ENCODE results near the gene BMPR1A.
A peak's percentile ranks its signal among the peaks of the same experiment; 100 is the strongest.
"Not testable (repeated sequence)": the region's sequence is repeated elsewhere in the genome, so short reads cannot be mapped to it uniquely, and the experiment has no call there.

BMPR1A gene

DNA sequence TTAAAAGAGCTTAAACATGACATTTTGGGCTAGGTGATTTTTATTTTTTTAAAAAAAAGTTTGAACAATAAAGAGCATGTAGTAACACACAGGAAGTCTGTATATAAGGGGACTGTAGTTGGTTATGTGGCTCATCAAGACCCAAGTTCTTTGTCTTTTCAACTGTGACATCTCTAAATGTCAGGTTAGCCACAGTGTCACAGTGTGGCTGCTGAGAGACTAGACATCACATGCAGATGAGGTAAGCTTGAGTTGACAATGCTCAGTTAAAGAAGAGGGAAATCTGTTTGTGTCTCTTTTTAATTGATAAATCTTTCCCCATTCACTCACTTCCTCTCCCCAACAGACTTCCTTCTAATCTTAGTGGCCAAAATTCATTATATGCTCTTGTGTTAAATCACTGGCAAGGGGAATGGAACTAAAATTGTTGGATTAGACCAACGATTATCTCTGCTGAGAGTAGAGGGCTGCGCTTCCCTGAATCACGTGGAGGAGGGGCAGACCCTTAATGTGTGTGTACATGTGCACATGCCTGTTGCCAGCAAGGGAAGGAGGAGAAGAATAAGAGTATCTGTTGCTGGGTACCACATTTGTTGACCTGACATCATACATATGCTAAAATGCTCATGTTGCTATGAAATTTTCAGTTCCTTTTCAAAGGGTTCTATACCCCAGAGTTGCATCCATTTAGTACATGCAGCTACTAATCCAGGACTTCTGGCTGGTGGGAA, 122.7 kb downstream of the BMPR1A start:
- DNase-seq (ENCODE audit: low read depth in 3 of 3): no peak

DNA sequence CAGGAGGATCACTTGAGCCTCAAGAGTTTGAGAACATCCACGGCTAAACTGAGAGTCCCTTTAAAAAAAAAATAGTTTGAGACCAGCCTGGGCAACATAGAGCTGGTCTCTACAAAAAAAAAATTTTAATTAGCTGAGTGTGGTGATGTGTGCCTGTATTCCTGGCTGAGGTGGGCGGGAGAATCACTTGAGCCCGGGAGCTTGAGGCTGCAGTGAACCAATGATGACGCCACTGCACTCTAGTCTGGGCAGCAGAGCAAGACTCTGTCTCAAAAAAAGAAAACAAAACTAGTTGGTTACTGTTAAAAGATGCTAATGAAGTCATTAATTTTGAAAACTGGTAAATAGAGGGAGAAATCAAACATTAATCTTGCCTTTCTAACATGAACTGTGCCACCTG, 124.6 kb downstream of the BMPR1A start:
- DNase-seq (ENCODE audit: low read depth in 3 of 3): no peak

DNA sequence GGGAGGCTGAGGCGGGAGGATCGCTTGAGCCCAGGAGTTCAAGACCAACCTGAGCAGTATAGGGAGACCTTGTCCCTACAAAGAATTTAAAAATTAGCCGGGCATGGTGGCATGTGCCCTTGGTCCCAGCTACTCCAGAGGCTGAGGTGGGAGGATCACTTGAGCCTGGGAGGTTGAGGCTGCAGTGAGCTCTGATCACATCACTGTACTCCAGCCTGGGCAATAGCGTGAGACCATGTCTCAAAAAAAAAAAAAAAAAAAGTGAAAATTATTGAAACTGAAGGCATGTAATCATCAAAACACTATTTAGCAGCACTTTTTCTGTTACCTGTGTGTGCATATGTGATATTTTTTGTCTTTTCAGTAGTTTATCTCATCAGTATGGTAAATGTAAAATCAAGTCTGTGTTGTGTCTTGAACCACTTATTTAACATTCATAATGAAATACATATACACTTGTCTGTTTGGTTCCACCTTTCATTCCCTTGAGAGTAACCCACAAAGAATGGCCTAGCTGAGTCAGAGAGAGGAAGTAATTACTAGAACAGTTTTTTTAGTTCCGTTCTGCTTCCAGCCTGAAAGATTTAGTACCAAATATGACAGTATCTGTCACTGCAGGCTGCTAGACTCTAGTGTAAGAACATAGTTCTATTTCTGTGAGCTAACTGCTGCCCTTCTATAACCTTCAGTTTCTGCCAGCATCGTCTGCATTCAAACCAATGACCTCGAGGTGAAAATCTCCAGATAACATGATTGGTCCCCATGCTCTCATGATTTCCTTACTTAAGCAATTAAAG, 132.4 kb downstream of the BMPR1A start:
- no peak for DNase-seq (ENCODE audit: low read depth in 3 of 3)

DNA sequence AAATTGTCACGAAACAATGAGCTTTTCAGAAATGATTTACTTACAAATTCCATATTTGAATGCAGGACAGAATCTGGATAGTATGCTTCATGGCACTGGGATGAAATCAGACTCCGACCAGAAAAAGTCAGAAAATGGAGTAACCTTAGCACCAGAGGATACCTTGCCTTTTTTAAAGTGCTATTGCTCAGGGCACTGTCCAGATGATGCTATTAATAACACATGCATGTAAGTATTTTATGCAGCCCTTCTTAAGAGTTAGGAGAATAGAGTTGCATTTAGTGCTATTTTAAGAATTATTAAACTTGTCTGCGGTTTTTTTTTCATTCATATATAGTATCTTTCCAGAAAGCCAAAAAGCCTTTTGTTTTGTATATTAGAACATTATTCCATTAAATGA, 133.6 kb downstream of the BMPR1A start:
- DNase-seq (ENCODE audit: low read depth in 3 of 3): no peak

DNA sequence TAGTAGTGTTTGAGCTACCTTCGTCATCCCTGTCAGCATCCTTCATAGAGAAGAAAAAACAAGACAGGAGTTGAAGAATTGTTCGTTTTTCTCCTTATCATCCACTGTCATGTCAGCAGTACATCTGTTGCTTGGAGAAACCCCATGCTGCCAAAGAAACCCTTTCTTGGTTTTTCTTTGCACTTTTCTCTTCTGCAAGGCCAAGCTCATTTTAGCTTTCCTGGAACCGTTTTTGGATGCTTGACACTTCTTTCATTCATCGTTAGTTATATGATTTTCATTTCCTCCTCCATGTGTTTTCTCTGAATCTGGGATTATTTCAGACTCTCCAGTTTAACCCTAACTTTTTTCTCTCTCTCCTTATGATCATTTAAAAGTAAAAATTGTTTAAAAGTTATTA, 142.1 kb downstream of the BMPR1A start:
- DNase-seq (ENCODE audit: low read depth in 3 of 3): no peak

DNA sequence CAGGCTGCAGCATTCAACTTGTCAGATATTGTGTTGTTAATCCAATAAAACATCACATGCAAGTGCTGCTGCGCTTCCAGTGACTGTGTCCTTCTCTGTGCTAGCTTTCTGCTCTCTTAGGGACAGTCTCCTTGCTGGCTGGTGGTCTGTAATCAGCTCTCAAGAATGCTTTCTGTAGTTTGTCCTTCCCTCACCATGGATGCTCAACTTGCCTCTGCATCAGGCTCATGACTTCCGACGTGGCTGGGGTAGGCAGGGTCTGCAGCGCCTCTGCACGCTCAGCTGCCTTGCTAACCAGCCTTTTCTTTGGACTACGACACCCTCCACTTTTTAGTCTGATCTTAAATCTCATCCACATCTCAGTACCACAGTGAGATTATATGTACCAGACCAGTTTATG, 142.7 kb downstream of the BMPR1A start:
- no peak for DNase-seq (ENCODE audit: low read depth in 3 of 3)

DNA sequence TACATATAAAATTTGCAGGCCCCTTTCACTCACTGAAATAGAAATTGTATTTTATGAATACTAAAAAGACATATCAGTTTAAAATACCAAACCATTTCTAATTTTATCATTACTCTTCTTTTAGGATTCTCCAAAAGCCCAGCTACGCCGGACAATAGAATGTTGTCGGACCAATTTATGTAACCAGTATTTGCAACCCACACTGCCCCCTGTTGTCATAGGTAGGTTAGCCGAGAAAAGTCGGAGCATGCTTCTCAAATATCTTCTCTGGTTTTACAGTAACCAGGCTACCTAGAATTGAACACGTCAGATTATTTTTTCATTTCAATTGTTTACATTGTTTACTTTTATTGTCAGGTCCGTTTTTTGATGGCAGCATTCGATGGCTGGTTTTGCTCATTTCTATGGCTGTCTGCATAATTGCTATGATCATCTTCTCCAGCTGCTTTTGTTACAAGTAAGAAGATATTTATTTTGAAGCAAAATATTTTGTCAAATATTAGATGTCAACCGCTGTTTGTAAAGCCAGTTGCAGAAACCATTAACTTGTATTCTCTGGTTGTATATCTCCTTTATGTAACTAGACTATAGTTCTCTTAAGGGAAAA, 143.4 kb downstream of the BMPR1A start:
- peak in 2 of 3 experiments; percentile 5 to 13 for DNase-seq (ENCODE audit: low read depth in 3 of 3)

DNA sequence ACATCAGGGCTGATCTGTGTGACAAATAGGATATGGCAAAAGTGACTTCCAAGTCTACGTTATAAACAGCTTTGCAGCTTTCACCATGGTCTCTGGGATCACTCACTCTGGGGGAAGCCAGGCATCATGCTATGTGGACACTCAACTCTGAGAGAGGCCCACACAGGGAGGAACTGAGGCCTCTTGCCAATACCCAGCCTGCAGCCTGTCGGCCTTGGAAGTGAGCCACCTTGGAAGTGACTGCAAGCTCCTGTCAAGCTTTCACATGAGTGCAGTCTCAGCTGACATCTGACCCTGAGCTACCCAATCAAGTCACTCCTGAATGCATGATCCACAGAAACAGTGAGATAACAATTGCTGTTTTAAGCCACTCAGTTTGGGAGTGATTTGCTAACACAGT, 144.5 kb downstream of the BMPR1A start:
- DNase-seq (ENCODE audit: low read depth in 3 of 3): no peak

DNA sequence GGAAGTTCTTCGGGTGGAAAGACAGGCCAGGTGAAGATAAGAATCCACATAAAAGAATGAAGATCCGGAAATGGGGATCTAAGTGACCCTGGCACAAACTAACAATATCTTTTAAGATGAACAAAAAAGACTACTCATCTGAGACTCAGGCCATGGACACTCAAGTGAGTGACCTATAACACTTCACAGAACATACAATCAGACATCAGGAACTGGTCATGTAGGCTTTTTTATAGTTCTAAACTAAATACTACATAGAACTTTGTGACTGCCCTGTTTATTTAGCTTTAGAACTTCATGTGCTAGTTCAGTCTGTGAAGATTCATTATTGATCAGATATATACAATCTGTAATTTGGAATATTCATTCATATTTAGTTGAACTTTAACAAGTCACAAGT, 148.2 kb downstream of the BMPR1A start:
- DNase-seq (ENCODE audit: low read depth in 3 of 3): no peak

DNA sequence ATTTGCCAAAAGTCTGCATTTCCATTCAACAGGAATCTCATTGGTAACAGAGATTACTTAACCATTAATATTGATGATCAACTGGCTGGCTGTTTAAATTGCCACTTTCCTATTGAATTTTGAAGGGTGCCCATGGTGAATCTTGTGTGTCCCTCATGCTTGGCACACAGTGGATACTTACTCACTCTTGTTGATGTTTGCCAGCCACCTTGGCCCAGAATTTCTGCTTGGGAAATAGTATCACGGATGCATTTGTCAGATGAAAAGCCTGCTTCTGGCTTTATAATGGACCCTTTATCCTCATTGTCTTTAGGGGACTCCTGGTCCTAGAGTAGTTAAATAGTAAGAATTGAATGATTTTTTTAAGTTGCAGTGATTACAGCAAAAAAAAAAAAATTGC, 149.0 kb downstream of the BMPR1A start:
- no peak for DNase-seq (ENCODE audit: low read depth in 3 of 3)

DNA sequence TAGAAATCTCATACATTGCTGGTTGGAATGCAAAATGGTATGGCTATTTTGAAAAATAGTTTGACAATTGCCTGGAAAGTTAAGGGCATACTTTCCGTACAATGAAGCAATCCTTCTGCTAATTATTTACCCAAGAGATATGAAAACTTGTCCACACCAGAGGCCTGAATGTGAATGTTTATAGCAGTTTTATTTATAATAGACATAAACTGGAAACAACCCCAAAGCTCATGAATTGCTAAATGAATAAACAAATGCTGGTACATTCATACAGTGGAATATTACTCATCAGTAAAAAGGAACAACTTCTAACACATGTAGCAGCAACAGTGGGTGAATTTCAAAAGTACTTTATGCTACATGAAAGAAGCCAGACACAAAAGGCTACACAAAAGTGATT, 158.3 kb downstream of the BMPR1A start:
- DNase-seq (ENCODE audit: low read depth in 3 of 3): no peak

DNA sequence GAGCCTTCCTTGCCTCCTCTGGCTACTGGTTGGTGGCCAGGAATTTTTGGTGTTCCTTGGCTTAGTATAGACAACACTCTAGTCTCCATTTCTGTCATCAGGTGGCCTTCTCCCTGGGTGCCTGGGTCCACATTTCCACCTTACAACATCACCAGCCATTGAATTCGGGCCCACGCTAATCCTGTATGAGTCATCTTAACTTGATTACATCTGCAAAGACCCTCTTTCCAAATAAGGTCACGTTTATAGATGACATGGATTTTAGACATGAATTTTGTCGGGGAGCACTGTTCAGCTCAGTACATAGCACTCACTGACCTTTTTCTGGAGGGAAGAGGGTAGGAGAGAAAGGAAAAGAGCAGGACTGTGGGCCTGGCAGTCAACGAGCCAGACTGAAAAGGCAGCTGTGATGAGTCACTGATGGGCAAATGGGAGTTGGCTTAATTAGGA, 161.6 kb downstream of the BMPR1A start:
- no peak for DNase-seq (ENCODE audit: low read depth in 3 of 3)

DNA sequence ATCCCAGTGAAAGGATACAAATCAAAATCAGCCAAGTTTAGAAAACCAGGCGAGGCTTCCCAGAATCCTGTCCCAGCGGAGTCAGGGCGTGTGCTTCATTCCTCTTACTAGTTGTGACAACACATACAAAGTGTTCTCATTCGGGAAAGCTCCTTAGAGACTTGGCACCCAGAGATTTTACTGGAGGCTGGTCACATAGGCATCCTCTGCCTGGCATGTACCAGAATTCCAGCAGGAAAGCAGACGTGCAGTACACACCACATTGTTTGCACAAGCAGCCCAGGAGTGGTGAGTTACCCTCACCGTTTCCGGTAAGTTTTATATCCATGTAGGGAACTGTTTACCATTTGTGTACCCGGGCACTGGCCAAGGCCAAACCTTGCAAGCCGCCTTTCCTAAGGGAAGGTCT, 166.1 kb downstream of the BMPR1A start:
- no peak for DNase-seq (ENCODE audit: low read depth in 3 of 3)

DNA sequence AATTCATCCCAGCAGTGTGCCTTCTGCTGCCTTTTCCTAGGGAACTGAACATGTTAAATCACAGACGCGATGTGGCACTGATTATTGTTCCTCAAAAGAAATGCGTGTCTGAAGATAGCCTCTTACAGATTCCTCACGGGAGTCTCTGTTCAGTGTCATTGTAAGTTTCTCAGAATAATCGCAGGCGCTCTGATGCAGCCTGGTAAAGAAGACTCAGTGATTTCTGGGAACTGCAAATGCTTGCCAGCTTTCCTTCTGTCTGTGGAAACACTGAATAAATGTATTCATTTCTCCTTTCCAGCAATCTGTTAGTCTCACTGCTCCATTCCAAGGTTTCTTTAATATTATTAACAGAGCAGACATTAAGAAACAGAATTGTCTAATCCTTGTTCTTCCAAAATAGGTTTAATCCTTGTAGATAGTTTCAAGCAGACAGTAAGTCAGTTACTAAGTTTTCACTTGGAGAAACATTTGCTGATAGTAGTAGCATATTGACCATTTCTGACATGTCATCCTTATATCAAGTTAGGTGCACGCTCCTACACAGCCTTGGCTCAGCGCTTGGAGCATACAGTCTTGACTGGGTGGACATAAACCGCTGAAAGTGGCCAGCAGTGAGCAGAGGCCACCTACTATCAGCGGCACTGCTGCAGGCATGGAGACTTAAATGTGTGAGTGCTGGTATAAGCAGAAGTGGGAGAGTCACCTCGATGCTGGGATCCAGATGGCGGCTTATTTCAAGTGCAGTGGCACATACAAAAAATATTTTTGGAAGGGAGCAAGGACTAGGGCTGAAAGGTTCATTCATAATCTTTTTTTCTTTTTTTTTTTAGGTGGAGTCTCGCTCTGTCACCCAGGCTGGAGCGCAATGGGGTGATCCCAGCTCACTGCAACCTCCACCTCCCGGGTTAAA, 173.3 kb downstream of the BMPR1A start:
- no peak for DNase-seq (ENCODE audit: low read depth in 3 of 3)

DNA sequence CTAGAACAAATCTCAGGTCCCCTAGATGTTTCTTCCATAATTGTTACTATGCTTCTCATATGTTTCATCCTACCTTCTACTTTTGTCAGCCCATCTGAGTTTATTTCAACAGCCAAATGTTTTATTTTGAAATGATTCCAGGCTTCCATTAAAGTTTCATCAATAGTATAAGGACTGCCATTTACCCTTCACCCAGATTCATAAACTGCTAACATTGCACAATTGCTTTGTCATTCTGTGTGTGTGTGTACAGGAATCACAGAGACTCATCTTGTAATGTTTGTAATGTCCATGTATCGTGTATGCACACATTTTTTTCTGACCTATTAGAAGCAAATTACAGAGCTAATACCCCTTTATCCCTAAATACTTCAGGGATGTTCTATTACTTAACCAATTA, 175.5 kb downstream of the BMPR1A start:
- DNase-seq (ENCODE audit: low read depth in 3 of 3): no peak

DNA sequence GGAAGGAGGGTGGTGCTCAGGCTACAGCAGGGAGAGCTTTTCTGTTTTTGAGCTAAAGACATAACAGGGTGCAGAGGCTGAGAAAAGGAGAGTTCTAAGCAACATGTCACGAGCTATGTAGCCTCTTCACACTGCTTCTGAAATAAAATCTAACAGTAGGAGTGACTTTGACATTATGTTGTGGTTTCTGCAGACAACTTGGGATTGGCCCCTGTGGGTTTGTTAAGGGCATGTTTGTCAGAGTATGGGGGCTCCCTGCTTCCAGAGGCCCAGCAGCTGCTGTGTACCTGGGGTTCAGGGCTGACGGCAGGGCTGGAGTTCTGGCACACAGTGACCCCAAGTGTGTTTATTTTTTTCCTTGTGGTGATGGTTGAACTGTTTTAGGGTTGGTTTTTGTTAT, 176.3 kb downstream of the BMPR1A start:
- DNase-seq (ENCODE audit: low read depth in 3 of 3): no peak

DNA sequence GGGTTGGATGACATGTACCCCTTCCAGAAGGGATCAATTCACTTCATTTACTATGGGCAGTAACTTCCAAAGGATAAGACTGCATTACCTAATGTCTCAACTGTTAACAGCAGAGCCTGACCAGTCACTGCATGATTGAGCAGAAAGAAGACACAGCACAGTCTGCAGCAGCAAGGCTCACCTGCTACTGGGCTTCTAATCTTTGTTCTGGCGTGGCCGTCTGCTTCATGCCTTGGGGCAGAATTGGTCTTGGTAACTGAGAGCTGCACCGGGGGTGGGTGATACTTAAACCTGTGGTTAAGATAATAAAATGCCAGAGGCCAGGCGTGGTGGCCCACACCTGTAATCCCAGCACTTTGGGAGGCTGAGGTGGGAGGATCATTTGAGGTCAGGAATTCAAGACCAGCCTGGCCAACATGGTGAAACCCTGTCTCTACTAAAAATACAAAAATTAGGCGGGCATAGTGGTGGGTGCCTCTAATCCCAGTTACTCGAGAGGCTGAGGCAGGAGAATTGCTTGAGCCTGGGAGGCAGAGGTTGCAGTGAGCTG, 177.8 kb downstream of the BMPR1A start:
- not testable (repeated sequence) for DNase-seq (ENCODE audit: low read depth in 3 of 3)

DNA sequence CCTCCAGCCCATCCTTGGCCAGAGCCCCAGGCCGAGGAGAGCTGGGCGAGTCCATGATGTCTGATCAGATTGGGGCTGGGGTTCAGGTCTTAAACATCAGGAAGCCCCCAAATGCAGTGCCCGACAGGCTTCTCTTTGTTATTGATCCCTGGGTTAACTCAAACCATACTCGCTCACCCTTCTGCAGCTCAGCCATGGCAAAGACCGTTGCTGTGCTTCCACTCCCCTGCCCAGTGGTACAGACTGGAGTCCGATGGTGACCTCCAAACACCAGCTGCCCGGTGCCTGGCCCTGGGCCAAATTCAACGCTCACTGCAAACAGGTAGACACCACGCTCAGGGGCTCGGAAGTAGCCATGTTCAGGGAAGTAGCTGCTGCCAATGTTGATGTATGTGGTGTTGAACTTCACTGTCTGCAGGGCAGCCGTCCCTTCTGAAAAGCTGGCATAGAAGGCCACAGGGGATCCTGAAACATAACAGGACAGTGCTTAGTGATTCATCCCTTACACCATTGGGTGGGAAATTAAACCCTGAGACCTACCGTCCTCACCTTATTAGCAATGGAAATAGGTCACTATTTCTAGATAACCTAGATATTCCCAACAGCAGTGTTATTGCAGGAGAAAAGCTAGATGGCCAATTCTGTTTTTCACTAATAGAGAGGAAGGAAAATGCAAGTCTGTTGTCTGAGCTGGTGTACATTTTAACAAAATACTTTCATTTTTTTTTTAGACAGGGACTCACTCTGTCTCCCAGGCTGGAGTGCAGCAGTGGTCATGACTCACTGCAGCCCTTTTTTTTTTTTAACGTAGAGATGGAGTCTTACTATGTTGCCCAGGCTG, 180.5 kb downstream of the BMPR1A start:
- no peak for DNase-seq (ENCODE audit: low read depth in 3 of 3)

DNA sequence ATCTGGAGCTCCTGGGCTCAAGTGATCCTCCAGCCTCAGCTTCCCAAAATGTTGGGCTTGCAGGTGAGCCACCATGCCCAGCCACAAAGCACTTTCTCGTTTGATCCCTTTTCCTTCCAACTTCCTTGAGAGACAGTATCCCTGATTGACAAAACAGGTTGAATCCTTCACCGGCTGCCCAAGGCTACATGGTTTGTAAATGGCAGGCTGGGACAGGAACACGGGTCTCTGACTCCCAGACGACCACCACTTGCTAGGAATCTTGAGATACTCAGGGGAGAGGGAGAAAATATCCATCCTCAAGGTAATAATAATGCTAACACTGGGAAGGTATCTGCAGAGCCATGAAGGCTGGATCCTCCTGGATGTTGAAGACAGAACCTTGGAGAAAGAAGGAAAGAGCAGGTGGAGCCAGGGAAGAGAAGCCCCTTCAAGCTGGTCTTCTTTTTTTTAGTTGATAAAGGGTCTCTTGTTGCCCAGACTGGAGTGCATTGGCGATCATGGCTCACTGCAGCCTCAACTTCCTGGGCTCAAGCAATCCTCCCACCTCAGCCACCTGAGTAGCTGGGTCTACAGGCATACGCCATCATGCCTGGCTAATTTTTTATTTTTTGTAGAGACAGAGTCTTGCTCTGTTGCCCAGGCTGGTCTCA, 181.2 kb downstream of the BMPR1A start:
- no peak for DNase-seq (ENCODE audit: low read depth in 3 of 3)

DNA sequence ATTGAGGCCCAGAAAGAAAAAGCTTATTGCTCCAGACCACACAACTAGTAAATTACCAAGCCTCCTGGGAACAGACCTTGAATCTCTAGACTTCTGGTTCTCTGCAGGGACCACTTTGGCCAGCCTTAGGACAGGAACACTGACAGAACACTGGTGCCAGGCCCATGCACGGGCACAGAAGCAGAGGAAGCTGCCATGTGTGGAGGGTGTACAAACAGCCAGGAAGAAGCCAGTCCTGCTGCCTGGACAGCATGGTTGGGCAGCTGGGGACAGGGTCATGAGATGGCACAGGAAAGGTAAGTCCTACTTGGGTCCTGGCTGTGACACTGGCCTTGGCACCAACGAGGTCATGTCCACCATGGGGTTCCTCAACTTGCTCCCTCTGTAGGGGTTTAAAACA, 181.8 kb downstream of the BMPR1A start:
- DNase-seq (ENCODE audit: low read depth in 3 of 3): no peak

Measured in stimulated activated CD4-positive, alpha-beta T cell treated with anti-CD3 and anti-CD28 coated beads, TNF-alpha, amount 100 ng/mL, for 4 hours (primary cell).